HepG2 (cell line): Measurements from ENCODE around the gene KLRC2. TPM values are rescaled to one million over a fixed set of nuclear protein-coding genes. Genes with fewer than 3 reads are reported as not detected.

ENCODE experiments used
- ATAC-seq: fragments of 200-7000 bp; cut with Tn5 transposase; 3 replicates; pipeline ENCODE4 v1.9.1; 2020; ENCODE audit warnings: mild to moderate bottlenecking, moderate library complexity
- BruUV-seq: library from RNA; stranded (reverse); fragments of 400-500 nt; replicated peaks from 2 replicates; lab custom pipeline; 2021; lab: Mats Ljungman, UMichigan
- CTCF ChIA-PET: fragments of 300-600 bp; formaldehyde crosslinking; extraction: SDS; loops from one replicate; lab custom pipeline; 2021; ENCODE audit warnings: low total read pairs, inconsistent platforms, low intra/inter-chr PET ratio; lab: Yijun Ruan, JAX
- POLR2A ChIA-PET: fragments of 350-600 bp; sonication (Branson Sonifier 250); formaldehyde crosslinking; loops from one replicate; lab custom pipeline; 2020; ENCODE audit warnings: antibody characterized with exemption, inconsistent platforms; lab: Yijun Ruan, JAX
- DNase-seq: peaks from one replicate; pipeline ENCODE4 v3.0.0-alpha.2; 2015; ENCODE audit warnings: low spot score
- FAIRE-seq: peaks from 3 replicates; lab custom pipeline; 2011; peaks lifted over from hg19 to GRCh38; lab: Jason Lieb, UNC
- H2AFZ ChIP-seq: one replicate; pipeline ENCODE4 v1.6.1; 2011; ENCODE audit warnings: low read length, inconsistent platforms
- H3K27ac ChIP-seq: fragments of 300-600 bp; 3 replicates; pipeline ENCODE4 v1.8.0; 2011; ENCODE audit warnings: mixed run types, mild to moderate bottlenecking, mixed read lengths, low read length, inconsistent platforms; ENCODE audit not compliant: insufficient read depth; ENCODE audit errors: extremely low read length
- H3K27me3 ChIP-seq, 2 experiments: fragments of 200-600 bp in 1 of 2; 2 replicates in 1 of 2; 3 replicates in 1 of 2; pipeline versions ENCODE4 v1.6.0 to v1.8.0; 2011; ENCODE audit warnings: low read length in 2 of 2, mild to moderate bottlenecking in 2 of 2, moderate library complexity in 2 of 2, inconsistent platforms in 1 of 2; ENCODE audit not compliant: insufficient read depth in 2 of 2, control insufficient read depth in 1 of 2
- H3K36me3 ChIP-seq, 2 experiments: fragments of 200-600 bp in 1 of 2; replicated peaks in 1 of 2; 2 replicates in 1 of 2; 3 replicates in 1 of 2; pipeline versions ENCODE4 v1.5.1 to v1.8.0; 2011; ENCODE audit warnings: low read length in 2 of 2, inconsistent platforms in 1 of 2; ENCODE audit not compliant: insufficient read depth in 2 of 2, control insufficient read depth in 1 of 2
- H3K4me1 ChIP-seq: 2 replicates; pipeline ENCODE4 v1.5.1; 2012; ENCODE audit warnings: low read length, inconsistent platforms; ENCODE audit not compliant: insufficient read depth
- H3K4me2 ChIP-seq: 2 replicates; pipeline ENCODE4 v1.6.0; 2011; ENCODE audit warnings: low read depth, low read length, inconsistent platforms
- H3K4me3 ChIP-seq, 3 experiments: fragments of 200-600 bp in 1 of 3; sonication (generic), shearing (Covaris generic) in 1 of 3; replicated peaks in 1 of 3; 2 replicates each; pipeline ENCODE4 v1.5.1; 2011 to 2016; ENCODE audit warnings: low read length in 3 of 3, inconsistent platforms in 2 of 3, low read depth in 2 of 3, mild to moderate bottlenecking in 2 of 3, control low read depth in 1 of 3, mixed read lengths in 1 of 3; ENCODE audit not compliant: insufficient read depth in 1 of 3
- H3K79me2 ChIP-seq: one replicate; pipeline ENCODE4 v1.6.1; 2011; ENCODE audit warnings: low read length, inconsistent platforms; ENCODE audit not compliant: insufficient read depth
- H3K9ac ChIP-seq: 2 replicates; pipeline ENCODE4 v1.6.0; 2011; ENCODE audit warnings: mild to moderate bottlenecking, low read depth, low read length, inconsistent platforms; ENCODE audit not compliant: insufficient read depth
- H3K9me3 ChIP-seq: 2 replicates; pipeline ENCODE4 v1.5.1; 2012; ENCODE audit warnings: mild to moderate bottlenecking, low read length
- H4K20me1 ChIP-seq: 2 replicates; pipeline ENCODE4 v1.6.0; 2011; ENCODE audit warnings: inconsistent platforms, mild to moderate bottlenecking, low read length, moderate library complexity; ENCODE audit not compliant: insufficient read depth
- ATF7 ChIP-seq, 2 experiments: fragments of 450-650 bp in 1 of 2; sonication (generic) in 1 of 2; formaldehyde crosslinking in 1 of 2; IDR thresholded peaks; 2 replicates each; pipeline versions ENCODE4 v1.4.0 to v1.6.1; 2016 to 2020; ENCODE audit warnings: antibody characterized with exemption in 1 of 2, mild to moderate bottlenecking in 1 of 2, missing genetic modification reagents in 1 of 2
- HNRNPUL1 ChIP-seq: fragments of 200-400 bp; formaldehyde crosslinking; IDR thresholded peaks from 2 replicates; pipeline ENCODE4 v1.6.1; 2017; ENCODE audit warnings: low read depth, mild to moderate bottlenecking, low read length, moderate library complexity
- KLF13 ChIP-seq: sonication (generic); formaldehyde crosslinking; IDR thresholded peaks from 2 replicates; pipeline ENCODE4 v1.4.0; 2020; ENCODE audit warnings: mild to moderate bottlenecking, missing genetic modification reagents
- PHF8 ChIP-seq: sonication (generic); formaldehyde crosslinking; IDR thresholded peaks from 2 replicates; pipeline ENCODE4 v1.5.0; 2020; ENCODE audit warnings: missing genetic modification reagents
- ZFP37 ChIP-seq: sonication (generic); formaldehyde crosslinking; IDR thresholded peaks from 2 replicates; pipeline ENCODE4 v1.4.0; 2020; ENCODE audit warnings: missing genetic modification reagents, borderline replicate concordance
- ZNF180 ChIP-seq: sonication (generic); formaldehyde crosslinking; IDR thresholded peaks from 2 replicates; pipeline ENCODE4 v1.4.0; 2020; ENCODE audit warnings: low read depth, missing genetic modification reagents, borderline replicate concordance
- ZNF343 ChIP-seq: sonication (generic); formaldehyde crosslinking; IDR thresholded peaks from 2 replicates; pipeline ENCODE4 v1.4.0; 2020; ENCODE audit warnings: mild to moderate bottlenecking, missing genetic modification reagents
- ZNF572 ChIP-seq: sonication (generic); formaldehyde crosslinking; IDR thresholded peaks from 2 replicates; pipeline ENCODE4 v1.5.1; 2020; ENCODE audit warnings: mild to moderate bottlenecking, missing genetic modification reagents
- ZNF691 ChIP-seq: sonication (generic); formaldehyde crosslinking; IDR thresholded peaks from 2 replicates; pipeline ENCODE4 v1.4.0; 2020; ENCODE audit warnings: missing genetic modification reagents, low read depth, mild to moderate bottlenecking, borderline replicate concordance
- ZNF766 ChIP-seq: sonication (generic); formaldehyde crosslinking; IDR thresholded peaks from 2 replicates; pipeline ENCODE4 v1.5.0; 2020; ENCODE audit warnings: missing genetic modification reagents, borderline replicate concordance
- WGBS: methylation state at CpG from one replicate; pipeline ENCODE4 v1.1.6; 2017; ENCODE audit warnings: low lambda C conversion rate; 5-methylcytosine and 5-hydroxymethylcytosine counted together
- in situ Hi-C: cut with HindIII; loops from 2 replicates; pipeline ENCODE4 v1.10.0; 2017; ENCODE audit warnings: low pct_unique_long_range_greater_than_20kb; ENCODE audit not compliant: extremely low pct_ligation_motif_present
- intact Hi-C: fragments of 100-400 bp; cut with micrococcal nuclease; formaldehyde crosslinking; loops from one replicate; pipeline ENCODE4 v1.10.0; 2022; ENCODE audit not compliant: unreplicated experiment
- polyA plus RNA-seq, 8 experiments: library from polyadenylated mRNA; depleted of rRNA in 3 of 8; stranded (reverse) in 7 of 8; unstranded in 1 of 8; fragments of >200 nt; fragmentation: Illumina TruSeq in 4 of 8; extraction: Trizol in 4 of 8; gene quantifications; 2 replicates each; pipeline versions ENCODE4 v1.2.1 to v1.2.3, GENCODE V29; 2011 to 2016; ENCODE audit warnings: low read depth in 4 of 8, missing spikeins in 1 of 8, mixed read lengths in 1 of 8; ENCODE audit not compliant: insufficient read depth in 1 of 8
- total RNA-seq, 5 experiments: library from RNA; depleted of rRNA; stranded (reverse); fragments of >200 nt; fragmentation: Illumina TruSeq; extraction: Trizol; gene quantifications; 2 replicates each; pipeline ENCODE4 v1.2.3, GENCODE V29; 2016; ENCODE audit warnings: low read depth in 1 of 5

KLRC2 gene
- total and polyA plus RNA-seq, 2 of the 13 experiments (the other 11 are each of a cell fraction or from before 2014, with no cell fraction given): 0.20 to 0.49 TPM

GRCh38 chr12:10469701-10470100, 33.9 kb upstream of the KLRC2 start:
- H3K9ac ChIP-seq: no peak overlapping the region
- no peak overlapping the region for H3K4me2 ChIP-seq
- H3K4me1 ChIP-seq: no peaks in the 10 kb centered on the region
- ChIA-PET POLR2A (no interaction called here), CTCF (no interaction called here)
- in situ Hi-C loops: no loop called here
- no peaks in the 10 kb centered on the region for H3K9me3 ChIP-seq
- DNase-seq (no peak), ATAC-seq (no peak), FAIRE-seq (no peak)
- WGBS: 0% methylated on average over 1 of the region's 1 CpG
- H3K36me3 ChIP-seq: no peaks in the 10 kb centered on the region
- no peaks in the 10 kb centered on the region for H3K27me3 ChIP-seq
- H2AFZ ChIP-seq: no peak overlapping the region
- no peaks in the 10 kb centered on the region for H3K79me2 ChIP-seq
- H3K4me3 ChIP-seq: no peak overlapping the region
- BruUV-seq: no TSS peak
- no peaks in the 10 kb centered on the region for H4K20me1 ChIP-seq
- intact Hi-C loops: no loop called here
- no peak for TF ChIP-seq KLF13 (CRISPR knock-in tag)
- 0 out of 2 replicates have a peak, but pooled peaks have one; percentile 26 for TF ChIP-seq ATF7 (IDR thresholded peaks at IDR 0.05)
- no peak for TF ChIP-seq ATF7 (CRISPR knock-in tag; IDR thresholded peaks at IDR 0.05)
- TF ChIP-seq, all 625 proteins: peak for 1
- no peak overlapping the region for H3K27ac ChIP-seq

GRCh38 chr12:10466311-10466710, 30.5 kb upstream of the KLRC2 start:
- ATAC-seq (no peak), DNase-seq (no peak), FAIRE-seq (no peak)
- Histone ChIP-seq H3K27me3 (no peaks in the 10 kb centered on the region), H4K20me1 (no peaks in the 10 kb centered on the region), H3K4me3 (no peak overlapping the region), H3K9me3 (no peaks in the 10 kb centered on the region), H3K4me1 (no peaks in the 10 kb centered on the region), H2AFZ (no peak overlapping the region), H3K9ac (no peak overlapping the region), H3K36me3 (no peaks in the 10 kb centered on the region), H3K79me2 (no peaks in the 10 kb centered on the region), H3K27ac (no peak overlapping the region), H3K4me2 (no peak overlapping the region)
- BruUV-seq: no TSS peak
- intact Hi-C loops: no loop called here
- no CpG with 5 or more reads among the region's 4 CpGs for WGBS
- ChIA-PET POLR2A (no interaction called here), CTCF (no interaction called here)
- in situ Hi-C loops: no loop called here
- no peak for TF ChIP-seq ZNF180 (CRISPR knock-in tag)
- no peak for TF ChIP-seq ZNF691 (CRISPR knock-in tag)
- TF ChIP-seq PHF8 (CRISPR knock-in tag): no peak
- no peak for TF ChIP-seq ZFP37 (CRISPR knock-in tag)
- no peak for TF ChIP-seq HNRNPUL1
- no peak for TF ChIP-seq ZNF766 (CRISPR knock-in tag)
- TF ChIP-seq ZNF572 (CRISPR knock-in tag): no peak
- no peak for TF ChIP-seq ZNF343 (CRISPR knock-in tag)
- TF ChIP-seq, all 625 proteins: peak for 0
